Rectal smooth muscle tissue (tissue), 1 donor: ENCODE results near the gene C4orf46.
"Not testable (repeated sequence)": the region's sequence is repeated elsewhere in the genome, so short reads cannot be mapped to it uniquely, and the experiment has no call there.

ENCODE experiments used
- H3K27ac ChIP-seq: one replicate; pipeline ENCODE4 v1.7.0; 2013; ENCODE audit warnings: low read depth, low read length, inconsistent platforms
- H3K27me3 ChIP-seq: one replicate; pipeline ENCODE4 v1.7.0; 2013; ENCODE audit warnings: low read length; ENCODE audit not compliant: control insufficient read depth, insufficient read depth
- H3K36me3 ChIP-seq: one replicate; pipeline ENCODE4 v1.7.0; 2013; ENCODE audit warnings: low read length; ENCODE audit not compliant: control insufficient read depth, insufficient read depth
- H3K4me1 ChIP-seq: one replicate; pipeline ENCODE4 v1.7.0; 2013; ENCODE audit warnings: low read length; ENCODE audit not compliant: control insufficient read depth, insufficient read depth
- H3K4me3 ChIP-seq: one replicate; pipeline ENCODE4 v1.7.0; 2013; ENCODE audit warnings: low read length
- H3K9ac ChIP-seq: one replicate; pipeline ENCODE4 v1.7.0; 2013; ENCODE audit warnings: low read length

C4orf46 gene

GRCh38 chr4:158670975-158671664, 567 bp downstream of the C4orf46 start:
- Histone ChIP-seq H3K36me3 (no peaks in the 10 kb centered on the region), H3K4me3 (peak overlapping the region; percentile 96), H3K4me1 (peaks cover 7% of the 10 kb centered on the region), H3K9ac (peak overlapping the region; percentile 53), H3K27ac (peak overlapping the region; percentile 95), H3K27me3 (no peaks in the 10 kb centered on the region)

DNA sequence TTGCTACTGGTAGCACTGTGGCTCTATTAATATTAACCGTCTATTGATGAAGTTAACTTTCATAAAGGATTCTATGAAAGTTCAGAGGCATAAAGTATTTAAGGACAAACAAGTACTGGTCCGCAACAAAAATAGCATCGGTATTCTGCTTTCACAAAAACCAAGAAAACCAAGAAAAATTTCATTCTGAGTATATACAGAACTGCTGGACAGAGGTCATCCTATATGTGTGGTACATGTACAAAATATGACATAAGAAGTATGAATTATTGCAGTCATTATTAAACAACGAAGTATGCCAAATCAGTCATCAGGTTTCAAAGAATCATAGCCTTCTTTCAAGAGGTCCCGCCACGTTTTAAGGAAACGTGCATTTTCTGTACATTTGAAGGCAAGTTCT, 2.4 kb downstream of the C4orf46 start:
- H3K9ac ChIP-seq: no peak overlapping the region
- peaks cover 7% of the 10 kb centered on the region for H3K4me1 ChIP-seq
- no peaks in the 10 kb centered on the region for H3K36me3 ChIP-seq
- no peaks in the 10 kb centered on the region for H3K27me3 ChIP-seq
- H3K27ac ChIP-seq: no peak overlapping the region
- H3K4me3 ChIP-seq: no peak overlapping the region

DNA sequence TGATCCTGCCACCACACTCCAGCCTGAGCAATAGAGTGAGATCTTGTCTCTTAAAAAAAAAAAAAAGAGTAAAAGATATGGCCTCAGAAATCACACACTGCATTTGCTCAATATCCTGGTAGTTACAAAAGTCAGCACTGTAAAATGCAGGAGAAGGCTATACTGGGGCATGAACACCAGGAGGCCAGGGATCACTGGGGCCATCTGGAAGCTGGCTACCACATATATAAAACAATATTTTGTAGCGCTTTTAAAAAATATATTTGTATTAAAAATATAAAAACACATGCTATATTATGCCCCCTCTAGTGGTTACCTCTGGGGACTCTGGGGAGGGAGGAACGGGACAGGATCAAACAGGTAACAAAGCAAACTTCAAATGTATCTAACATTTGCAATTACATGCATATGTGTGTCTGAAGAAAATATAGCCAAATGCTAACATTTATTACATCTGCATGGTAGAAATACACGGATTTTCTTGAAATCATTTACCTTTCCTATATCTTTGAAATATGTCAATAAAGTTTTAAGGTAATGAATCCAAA, 4.0 kb downstream of the C4orf46 start:
- no peaks in the 10 kb centered on the region for H3K36me3 ChIP-seq
- H3K4me1 ChIP-seq: peaks cover 7% of the 10 kb centered on the region
- no peak overlapping the region for H3K27ac ChIP-seq
- no peak overlapping the region for H3K4me3 ChIP-seq
- no peaks in the 10 kb centered on the region for H3K27me3 ChIP-seq
- H3K9ac ChIP-seq: no peak overlapping the region

GRCh38 chr4:158666892-158667291, 4.8 kb downstream of the C4orf46 start:
- no peak overlapping the region for H3K27ac ChIP-seq
- no peaks in the 10 kb centered on the region for H3K36me3 ChIP-seq
- no peak overlapping the region for H3K9ac ChIP-seq
- peaks cover 7% of the 10 kb centered on the region for H3K4me1 ChIP-seq
- H3K4me3 ChIP-seq: no peak overlapping the region
- H3K27me3 ChIP-seq: no peaks in the 10 kb centered on the region

GRCh38 chr4:158664806-158665205, 6.9 kb downstream of the C4orf46 start:
- Histone ChIP-seq H3K36me3 (no peaks in the 10 kb centered on the region), H3K27me3 (no peaks in the 10 kb centered on the region), H3K4me1 (no peaks in the 10 kb centered on the region), H3K27ac (no peak overlapping the region), H3K9ac (no peak overlapping the region), H3K4me3 (no peak overlapping the region)

- not testable (repeated sequence) for H3K36me3 ChIP-seq, H3K9ac ChIP-seq, H3K27me3 ChIP-seq, H3K4me3 ChIP-seq, H3K27ac ChIP-seq, H3K4me1 ChIP-seq
Measured at GRCh38 chr4:158663707-158664625, 7.7 kb downstream of the C4orf46 start.

- H3K9ac ChIP-seq, H3K4me3 ChIP-seq, H3K27ac ChIP-seq, H3K36me3 ChIP-seq, H3K27me3 ChIP-seq, H3K4me1 ChIP-seq: not testable (repeated sequence)
Measured at GRCh38 chr4:158663255-158663654, 8.4 kb downstream of the C4orf46 start.

- Histone ChIP-seq H3K36me3 (no peaks in the 10 kb centered on the region), H3K4me1 (no peaks in the 10 kb centered on the region), H3K27me3 (no peaks in the 10 kb centered on the region), H3K9ac (no peak overlapping the region), H3K4me3 (no peak overlapping the region), H3K27ac (no peak overlapping the region)
Measured at GRCh38 chr4:158657291-158657690, 14.4 kb downstream of the C4orf46 start.

- no peaks in the 10 kb centered on the region for H3K27me3 ChIP-seq
- H3K4me3 ChIP-seq: no peak overlapping the region
- no peaks in the 10 kb centered on the region for H3K36me3 ChIP-seq
- no peaks in the 10 kb centered on the region for H3K4me1 ChIP-seq
- H3K9ac ChIP-seq: no peak overlapping the region
- no peak overlapping the region for H3K27ac ChIP-seq
Measured at GRCh38 chr4:158656439-158656838, 15.2 kb downstream of the C4orf46 start.

GRCh38 chr4:158652920-158653319, 18.8 kb downstream of the C4orf46 start:
- Histone ChIP-seq H3K9ac (no peak overlapping the region), H3K27ac (no peak overlapping the region), H3K27me3 (no peaks in the 10 kb centered on the region), H3K36me3 (no peaks in the 10 kb centered on the region), H3K4me1 (no peaks in the 10 kb centered on the region), H3K4me3 (no peak overlapping the region)

DNA sequence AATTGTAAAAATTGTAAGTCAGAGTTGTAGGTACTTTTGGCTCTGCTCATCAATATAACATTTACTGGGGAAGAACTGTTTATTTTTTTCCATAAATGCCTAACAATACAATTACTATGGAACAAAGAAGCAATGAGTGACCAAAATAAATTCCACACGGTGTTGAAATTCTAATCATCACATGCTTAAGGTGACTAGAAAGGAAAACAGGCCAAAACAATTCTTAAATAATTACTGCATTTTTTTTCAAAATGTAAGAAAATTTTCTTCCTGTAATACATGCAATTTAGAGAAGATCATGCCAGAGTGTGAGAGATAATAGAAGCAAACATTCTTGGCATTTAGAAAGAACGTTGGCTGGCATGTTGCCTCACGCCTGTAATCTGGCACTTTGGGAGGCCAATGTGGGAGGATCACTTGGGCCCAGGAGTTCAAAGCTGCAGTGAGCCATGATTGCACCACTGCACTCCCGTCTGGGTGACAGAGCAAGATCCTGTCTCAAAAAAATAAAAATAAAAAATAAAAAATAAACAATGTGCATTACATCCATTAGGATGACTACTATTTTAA, 22.5 kb downstream of the C4orf46 start:
- no peak overlapping the region for H3K9ac ChIP-seq

GRCh38 chr4:158644760-158645159, 26.9 kb downstream of the C4orf46 start:
- Histone ChIP-seq H3K27ac (no peak overlapping the region), H3K27me3 (no peaks in the 10 kb centered on the region), H3K4me1 (no peaks in the 10 kb centered on the region), H3K4me3 (no peak overlapping the region), H3K9ac (no peak overlapping the region), H3K36me3 (no peaks in the 10 kb centered on the region)

More for the DNA sequence above, 22.5 kb downstream of the C4orf46 start:
- H3K4me3 ChIP-seq: no peak overlapping the region
- no peaks in the 10 kb centered on the region for H3K36me3 ChIP-seq
- no peak overlapping the region for H3K27ac ChIP-seq
- H3K27me3 ChIP-seq: no peaks in the 10 kb centered on the region
- no peaks in the 10 kb centered on the region for H3K4me1 ChIP-seq
